GM21367 (cell line): ENCODE measurements around the gene CSK.
A peak's percentile ranks its signal among the peaks of the same experiment; 100 is the strongest.
"Not testable (repeated sequence)": the region's sequence is repeated elsewhere in the genome, so short reads cannot be mapped to it uniquely, and the experiment has no call there.

Experiments used
- ATAC-seq: cut with Tn5 transposase; IDR thresholded peaks from one replicate; pipeline ENCODE4 v1.9.1; 2021; ENCODE audit not compliant: unreplicated experiment

Gene CSK

GRCh38 chr15:74781431-74782258 is at the start of gene CSK:
CSK (plus strand) TSS chr15:74782080; CDS start chr15:74798298, 16,218 bp downstream.
- ATAC-seq: peak; percentile 18

GRCh38 chr15:74732846-74733245 is 49.0 kb upstream of the CSK start:
- ATAC-seq: no peak

GRCh38 chr15:74733269-74733668 is 48.6 kb upstream of the CSK start:
- no peak for ATAC-seq

- ATAC-seq: no peak
Observed at GRCh38 chr15:74735305-74735704, 46.6 kb upstream of the CSK start.

- ATAC-seq: not testable (repeated sequence)
Observed at GRCh38 chr15:74738239-74738638, 43.6 kb upstream of the CSK start.

GRCh38 chr15:74742422-74742821 is 39.5 kb upstream of the CSK start:
- ATAC-seq: no peak

- ATAC-seq: no peak
Observed at GRCh38 chr15:74746389-74746788, 35.5 kb upstream of the CSK start.

- no peak for ATAC-seq
Observed at GRCh38 chr15:74748322-74748946, 33.4 kb upstream of the CSK start, which contains the start of gene CYP1A2. CYP1A2 (plus strand) TSS chr15:74748845; CDS start chr15:74749739, 894 bp downstream.

GRCh38 chr15:74749832-74750231 is 32.0 kb upstream of the CSK start:
- no peak for ATAC-seq

- ATAC-seq: no peak
Observed at GRCh38 chr15:74750751-74751150, 31.1 kb upstream of the CSK start.

GRCh38 chr15:74752011-74752410 is 29.9 kb upstream of the CSK start:
- no peak for ATAC-seq

- no peak for ATAC-seq
Observed at GRCh38 chr15:74752531-74752930, 29.3 kb upstream of the CSK start.

- ATAC-seq: no peak
Observed at GRCh38 chr15:74754593-74755215, 27.2 kb upstream of the CSK start.

GRCh38 chr15:74758736-74759135 is 23.1 kb upstream of the CSK start:
- no peak for ATAC-seq

GRCh38 chr15:74762791-74763150 is 19.1 kb upstream of the CSK start:
- ATAC-seq: no peak

- ATAC-seq: no peak
Observed at GRCh38 chr15:74763416-74763815, 18.5 kb upstream of the CSK start.

- ATAC-seq: no peak
Observed at GRCh38 chr15:74767167-74768098, 14.4 kb upstream of the CSK start.

GRCh38 chr15:74768099-74768770 is 13.6 kb upstream of the CSK start:
- ATAC-seq: no peak

- no peak for ATAC-seq
Observed at GRCh38 chr15:74768771-74769342, 13.0 kb upstream of the CSK start.

GRCh38 chr15:74769463-74770025 is 12.3 kb upstream of the CSK start:
- ATAC-seq: no peak
